Central memory CD8-positive, alpha-beta T cell (primary cell): ENCODE results near the gene MUC5B.

Experiments used
- ATAC-seq: fragments of 150-1000 bp; cut with Tn5 transposase; replicated peaks from 2 replicates; pipeline ENCODE4 v1.10.0; 2022; ENCODE audit warnings: mild to moderate bottlenecking, moderate FRiP score, moderate number of reproducible peaks; ENCODE audit not compliant: poor library complexity, severe bottlenecking; ENCODE audit errors: extremely low read depth
- DNase-seq, 2 donors: peaks; one replicate each; pipeline ENCODE4 v3.0.0; 2021; ENCODE audit warnings: low spot score in 2 of 2
- H3K27ac Mint-ChIP-seq: one replicate; pipeline ENCODE4 v1.8.0; 2022; ENCODE audit warnings: low read depth, mild to moderate bottlenecking, moderate library complexity, mixed read lengths
- H3K27me3 Mint-ChIP-seq: one replicate; pipeline ENCODE4 v1.8.0; 2022; ENCODE audit warnings: mixed read lengths
- H3K36me3 Mint-ChIP-seq: one replicate; pipeline ENCODE4 v1.8.0; 2022; ENCODE audit warnings: mild to moderate bottlenecking, moderate library complexity, mixed read lengths; ENCODE audit not compliant: insufficient read depth
- H3K4me1 Mint-ChIP-seq: one replicate; pipeline ENCODE4 v1.8.0; 2022; ENCODE audit warnings: mixed read lengths
- H3K4me3 Mint-ChIP-seq: one replicate; pipeline ENCODE4 v1.8.0; 2022; ENCODE audit warnings: mild to moderate bottlenecking, moderate library complexity, mixed read lengths
- H3K9me3 Mint-ChIP-seq: one replicate; pipeline ENCODE4 v1.8.0; 2022; ENCODE audit warnings: mixed read lengths

MUC5B gene

DNA sequence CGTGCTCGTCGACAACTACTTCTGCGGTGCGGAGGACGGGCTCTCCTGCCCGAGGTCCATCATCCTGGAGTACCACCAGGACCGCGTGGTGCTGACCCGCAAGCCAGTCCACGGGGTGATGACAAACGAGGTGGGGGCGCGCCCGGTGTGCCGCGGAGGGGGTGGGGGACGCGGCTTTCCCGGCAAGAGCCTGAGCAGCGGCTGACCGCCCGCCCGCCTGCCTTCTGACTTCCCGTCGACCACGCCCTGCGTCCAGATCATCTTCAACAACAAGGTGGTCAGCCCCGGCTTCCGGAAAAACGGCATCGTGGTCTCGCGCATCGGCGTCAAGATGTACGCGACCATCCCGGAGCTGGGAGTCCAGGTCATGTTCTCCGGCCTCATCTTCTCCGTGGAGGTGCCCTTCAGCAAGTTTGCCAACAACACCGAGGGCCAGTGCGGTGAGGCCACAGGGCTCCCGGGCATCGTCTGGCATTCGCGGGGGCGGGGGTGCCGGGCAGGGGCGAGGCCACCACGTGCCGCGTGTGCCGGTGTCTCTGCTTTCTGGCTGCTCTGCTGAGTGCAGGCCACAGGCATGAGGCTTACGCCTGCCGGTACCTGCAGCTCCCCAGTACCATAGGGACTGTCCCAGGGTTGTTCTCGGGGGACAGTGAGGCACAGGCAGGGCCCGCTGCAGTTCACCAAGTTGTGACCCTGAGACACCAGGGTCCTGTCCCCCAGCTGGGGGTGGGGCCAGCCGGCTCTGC is 28.5 kb upstream of the MUC5B start:
- H3K9me3 Mint-ChIP-seq, result no peaks in the 10 kb centered on the region
- H3K27me3 Mint-ChIP-seq, result no peaks in the 10 kb centered on the region
- DNase-seq (no peak), ATAC-seq (no peak)
- H3K36me3 Mint-ChIP-seq, result no peaks in the 10 kb centered on the region
- no peak overlapping the region for H3K4me3 Mint-ChIP-seq
- H3K4me1 Mint-ChIP-seq, result no peaks in the 10 kb centered on the region
- no peak overlapping the region for H3K27ac Mint-ChIP-seq

DNA sequence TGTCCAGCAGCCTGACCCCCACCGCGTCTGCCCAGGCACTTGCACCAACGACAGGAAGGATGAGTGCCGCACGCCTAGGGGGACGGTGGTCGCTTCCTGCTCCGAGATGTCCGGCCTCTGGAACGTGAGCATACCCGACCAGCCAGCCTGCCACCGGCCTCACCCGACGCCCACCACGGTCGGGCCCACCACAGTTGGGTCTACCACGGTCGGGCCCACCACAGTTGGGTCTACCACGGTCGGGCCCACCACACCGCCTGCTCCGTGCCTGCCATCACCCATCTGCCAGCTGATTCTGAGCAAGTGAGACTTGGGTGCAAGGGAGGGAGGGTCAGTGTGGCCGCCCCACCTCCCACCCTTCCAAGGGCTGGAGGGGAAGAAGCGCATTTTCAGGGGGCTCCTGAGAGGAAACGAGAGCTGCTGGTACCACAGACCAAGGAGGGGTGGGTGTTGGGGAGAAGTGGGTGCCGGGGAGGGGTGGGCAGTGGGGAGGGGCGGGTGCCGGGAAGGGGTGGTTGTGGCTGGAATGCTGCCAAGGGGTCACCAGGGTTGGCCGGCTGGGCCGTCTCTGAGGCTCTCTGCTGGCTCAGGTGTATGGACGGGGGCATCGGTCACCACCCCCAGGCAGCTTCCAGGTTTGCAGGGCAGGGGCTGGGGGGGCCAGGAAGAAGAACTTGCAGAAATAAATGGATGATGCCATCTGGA is 27.7 kb upstream of the MUC5B start:
- H3K27ac Mint-ChIP-seq, result no peak overlapping the region
- no peaks in the 10 kb centered on the region for H3K4me1 Mint-ChIP-seq
- H3K27me3 Mint-ChIP-seq, result no peaks in the 10 kb centered on the region
- ATAC-seq, result no peak
- H3K9me3 Mint-ChIP-seq, result no peaks in the 10 kb centered on the region
- no peak overlapping the region for H3K4me3 Mint-ChIP-seq
- no peaks in the 10 kb centered on the region for H3K36me3 Mint-ChIP-seq
- DNase-seq, result no peak

DNA sequence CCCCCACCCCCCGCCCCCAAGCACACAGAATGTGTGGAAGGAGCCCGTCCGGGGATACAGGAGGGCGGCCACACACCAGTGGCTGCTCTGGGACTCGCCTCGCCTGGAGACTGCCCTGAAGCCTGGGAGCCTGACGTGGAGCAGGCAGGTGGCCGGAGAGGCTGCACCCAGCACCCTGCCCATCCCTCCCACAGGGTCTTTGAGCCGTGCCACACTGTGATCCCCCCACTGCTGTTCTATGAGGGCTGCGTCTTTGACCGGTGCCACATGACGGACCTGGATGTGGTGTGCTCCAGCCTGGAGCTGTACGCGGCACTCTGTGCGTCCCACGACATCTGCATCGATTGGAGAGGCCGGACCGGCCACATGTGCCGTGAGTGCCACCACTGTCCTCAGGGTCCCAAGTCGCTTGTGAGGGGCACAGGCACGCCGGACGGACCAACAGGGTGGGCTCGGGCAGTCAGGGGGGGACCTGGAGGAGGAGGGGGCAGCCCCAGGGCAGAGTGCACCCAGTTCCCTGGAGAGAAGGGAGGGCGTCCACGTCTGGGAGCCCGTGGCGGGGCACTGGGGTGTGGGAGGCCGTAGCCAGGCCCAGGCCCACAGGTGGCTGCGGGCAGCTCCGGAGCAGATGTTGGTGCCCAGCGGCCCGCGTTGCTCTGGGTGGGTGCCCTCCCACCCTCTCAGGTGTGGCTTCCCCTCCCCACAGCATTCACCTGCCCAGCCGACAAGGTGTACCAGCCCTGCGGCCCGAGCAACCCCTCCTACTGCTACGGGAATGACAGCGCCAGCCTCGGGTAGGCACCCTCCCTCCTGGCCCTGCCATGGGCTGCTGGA is 27.0 kb upstream of the MUC5B start:
- Mint-ChIP-seq H3K4me3 (no peak overlapping the region), H3K36me3 (no peaks in the 10 kb centered on the region), H3K27ac (no peak overlapping the region), H3K9me3 (no peaks in the 10 kb centered on the region), H3K27me3 (no peaks in the 10 kb centered on the region), H3K4me1 (no peaks in the 10 kb centered on the region)
- no peak for ATAC-seq
- DNase-seq, result no peak

DNA sequence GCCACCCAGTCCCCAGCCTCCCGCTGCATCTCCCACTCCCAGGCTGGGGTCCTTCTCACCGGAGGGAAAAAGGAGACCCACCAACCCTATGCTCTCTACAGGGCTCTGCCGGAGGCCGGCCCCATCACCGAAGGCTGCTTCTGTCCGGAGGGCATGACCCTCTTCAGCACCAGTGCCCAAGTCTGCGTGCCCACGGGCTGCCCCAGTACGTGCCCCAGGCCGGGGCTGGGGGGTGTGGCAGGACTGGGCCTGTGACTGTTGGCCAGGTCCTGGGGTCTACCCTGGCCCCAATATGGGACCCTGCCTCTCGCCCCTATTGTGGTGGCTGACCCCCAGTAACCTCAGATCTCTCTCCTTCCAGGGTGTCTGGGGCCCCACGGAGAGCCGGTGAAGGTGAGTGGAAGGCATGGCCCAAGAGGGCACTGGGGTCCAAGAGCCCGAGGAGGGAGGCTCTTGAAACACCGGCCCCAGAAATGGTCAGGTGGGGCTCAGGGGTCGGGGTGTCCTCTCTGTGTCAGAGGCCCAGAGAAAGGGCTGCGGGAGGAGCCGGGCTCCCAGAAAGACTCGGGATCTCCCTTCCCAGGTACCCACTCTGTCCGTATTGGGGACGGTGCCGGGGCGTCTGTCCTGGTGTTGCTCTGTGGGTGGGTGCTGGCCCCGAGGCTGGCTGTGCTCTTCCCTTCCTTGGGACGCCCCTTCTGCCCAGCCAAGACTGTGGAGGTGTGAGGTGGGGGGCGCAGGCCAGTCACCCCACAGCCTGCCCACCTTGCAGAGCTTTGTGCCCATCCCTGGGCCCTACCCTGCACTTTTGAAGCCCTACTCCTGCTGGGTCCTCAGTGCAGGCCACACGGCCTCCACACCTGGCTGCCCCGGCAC is 26.1 kb upstream of the MUC5B start:
- Mint-ChIP-seq H3K4me1 (no peaks in the 10 kb centered on the region), H3K9me3 (no peaks in the 10 kb centered on the region), H3K27me3 (no peaks in the 10 kb centered on the region), H3K36me3 (no peaks in the 10 kb centered on the region), H3K4me3 (no peak overlapping the region), H3K27ac (no peak overlapping the region)
- DNase-seq (no peak), ATAC-seq (no peak)

DNA sequence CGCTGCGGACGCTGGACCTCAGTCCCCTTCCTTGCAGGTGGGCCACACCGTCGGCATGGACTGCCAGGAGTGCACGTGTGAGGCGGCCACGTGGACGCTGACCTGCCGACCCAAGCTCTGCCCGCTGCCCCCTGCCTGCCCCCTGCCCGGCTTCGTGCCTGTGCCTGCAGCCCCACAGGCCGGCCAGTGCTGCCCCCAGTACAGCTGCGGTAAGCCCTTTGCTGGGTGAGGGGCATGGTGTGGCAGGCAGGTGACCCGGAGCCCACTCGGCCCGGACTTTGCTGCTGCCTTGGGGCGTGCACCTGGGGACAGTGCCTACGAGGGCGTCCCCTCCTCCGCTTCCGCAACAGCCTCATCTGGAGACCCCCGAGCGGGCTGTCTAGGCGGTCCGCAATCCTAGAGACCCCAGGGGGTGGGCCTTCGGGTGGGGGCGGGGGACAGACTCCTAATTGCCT is 25.4 kb upstream of the MUC5B start:
- H3K9me3 Mint-ChIP-seq, result no peaks in the 10 kb centered on the region
- no peaks in the 10 kb centered on the region for H3K36me3 Mint-ChIP-seq
- no peak overlapping the region for H3K4me3 Mint-ChIP-seq
- ATAC-seq, result no peak
- H3K27me3 Mint-ChIP-seq, result no peaks in the 10 kb centered on the region
- H3K27ac Mint-ChIP-seq, result no peak overlapping the region
- no peaks in the 10 kb centered on the region for H3K4me1 Mint-ChIP-seq
- no peak for DNase-seq

DNA sequence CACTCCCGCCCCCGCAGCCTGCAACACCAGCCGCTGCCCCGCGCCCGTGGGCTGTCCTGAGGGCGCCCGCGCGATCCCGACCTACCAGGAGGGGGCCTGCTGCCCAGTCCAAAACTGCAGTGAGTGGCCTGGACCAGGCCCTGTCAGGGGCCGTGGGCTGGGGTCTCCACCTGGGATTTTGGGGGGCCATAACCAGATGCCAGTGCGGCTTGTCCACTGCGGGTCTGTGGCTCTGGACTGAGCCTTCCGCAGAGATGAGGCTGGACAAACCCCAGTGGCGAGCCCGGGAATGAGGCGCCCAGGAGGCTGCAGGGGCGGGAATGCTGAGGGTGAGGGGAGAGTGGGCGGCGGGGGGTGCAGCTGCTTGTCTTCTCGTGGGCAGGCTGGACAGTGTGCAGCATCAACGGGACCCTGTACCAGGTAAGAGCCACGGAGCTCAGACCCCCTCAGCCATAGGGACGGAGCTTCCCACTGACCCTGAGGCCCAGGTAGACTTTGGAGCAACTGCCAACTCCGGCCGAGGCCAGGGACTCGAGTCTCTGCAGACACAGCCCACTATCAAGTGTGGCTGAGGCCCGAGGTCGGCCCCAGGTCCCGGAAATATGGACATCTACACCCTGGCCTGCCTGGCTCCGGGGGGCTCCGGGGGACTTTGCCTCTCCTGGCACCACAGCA is 24.8 kb upstream of the MUC5B start:
- Mint-ChIP-seq H3K27me3 (no peaks in the 10 kb centered on the region), H3K4me3 (no peak overlapping the region), H3K27ac (no peak overlapping the region), H3K36me3 (no peaks in the 10 kb centered on the region), H3K9me3 (no peaks in the 10 kb centered on the region), H3K4me1 (no peaks in the 10 kb centered on the region)
- DNase-seq (no peak), ATAC-seq (no peak)

DNA sequence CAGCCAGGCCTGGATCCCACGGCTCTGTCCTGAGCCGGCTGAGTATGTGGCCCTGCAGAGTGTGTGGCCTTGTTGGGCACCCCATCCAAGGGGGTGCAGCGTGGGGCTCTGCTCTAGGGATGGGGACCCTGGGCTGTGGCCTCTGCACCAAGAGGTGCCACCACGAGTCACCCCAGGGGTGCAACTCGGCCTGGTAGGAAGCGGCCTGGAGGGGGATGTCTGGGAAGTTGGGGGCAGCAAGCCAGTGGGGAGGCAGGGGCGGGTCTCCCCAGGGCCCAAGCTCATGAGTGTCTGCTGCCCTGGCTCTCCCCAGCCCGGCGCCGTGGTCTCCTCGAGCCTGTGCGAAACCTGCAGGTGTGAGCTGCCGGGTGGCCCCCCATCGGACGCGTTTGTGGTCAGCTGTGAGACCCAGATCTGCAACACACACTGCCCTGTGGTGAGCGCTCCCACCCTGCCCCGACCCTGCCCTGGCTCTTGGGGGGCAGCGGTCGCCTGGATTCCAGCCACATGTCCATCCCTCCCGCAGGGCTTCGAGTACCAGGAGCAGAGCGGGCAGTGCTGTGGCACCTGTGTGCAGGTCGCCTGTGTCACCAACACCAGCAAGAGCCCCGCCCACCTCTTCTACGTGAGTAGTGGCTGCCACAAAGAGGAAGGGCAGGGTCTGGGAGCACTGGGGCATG is 24.2 kb upstream of the MUC5B start:
- Mint-ChIP-seq H3K36me3 (no peaks in the 10 kb centered on the region), H3K27me3 (no peaks in the 10 kb centered on the region), H3K27ac (no peak overlapping the region), H3K4me3 (no peak overlapping the region), H3K4me1 (no peaks in the 10 kb centered on the region), H3K9me3 (no peaks in the 10 kb centered on the region)
- no peak for DNase-seq
- no peak for ATAC-seq

DNA sequence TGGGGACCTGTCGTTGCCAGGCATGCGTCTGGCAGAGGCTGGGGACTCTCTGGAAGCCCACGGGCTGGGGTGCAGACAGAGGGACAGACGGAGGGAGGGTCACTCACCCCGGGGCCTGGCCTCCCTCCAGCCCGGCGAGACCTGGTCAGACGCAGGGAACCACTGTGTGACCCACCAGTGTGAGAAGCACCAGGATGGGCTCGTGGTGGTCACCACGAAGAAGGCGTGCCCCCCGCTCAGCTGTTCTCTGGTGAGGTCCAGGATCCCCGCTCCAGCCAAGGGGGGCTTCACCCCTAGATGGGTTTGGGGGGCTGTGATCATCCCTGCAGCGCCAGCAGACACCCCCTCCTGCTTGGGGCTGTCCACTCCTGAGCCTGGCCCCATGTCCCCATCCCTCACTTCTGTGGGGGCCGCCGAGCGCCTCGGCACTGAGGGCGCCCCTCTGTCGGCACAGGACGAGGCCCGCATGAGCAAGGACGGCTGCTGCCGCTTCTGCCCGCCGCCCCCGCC is 23.6 kb upstream of the MUC5B start:
- no peak for ATAC-seq
- Mint-ChIP-seq H3K4me1 (no peaks in the 10 kb centered on the region), H3K27ac (no peak overlapping the region), H3K27me3 (no peaks in the 10 kb centered on the region), H3K9me3 (no peaks in the 10 kb centered on the region), H3K4me3 (no peak overlapping the region), H3K36me3 (no peaks in the 10 kb centered on the region)
- DNase-seq, result no peak

DNA sequence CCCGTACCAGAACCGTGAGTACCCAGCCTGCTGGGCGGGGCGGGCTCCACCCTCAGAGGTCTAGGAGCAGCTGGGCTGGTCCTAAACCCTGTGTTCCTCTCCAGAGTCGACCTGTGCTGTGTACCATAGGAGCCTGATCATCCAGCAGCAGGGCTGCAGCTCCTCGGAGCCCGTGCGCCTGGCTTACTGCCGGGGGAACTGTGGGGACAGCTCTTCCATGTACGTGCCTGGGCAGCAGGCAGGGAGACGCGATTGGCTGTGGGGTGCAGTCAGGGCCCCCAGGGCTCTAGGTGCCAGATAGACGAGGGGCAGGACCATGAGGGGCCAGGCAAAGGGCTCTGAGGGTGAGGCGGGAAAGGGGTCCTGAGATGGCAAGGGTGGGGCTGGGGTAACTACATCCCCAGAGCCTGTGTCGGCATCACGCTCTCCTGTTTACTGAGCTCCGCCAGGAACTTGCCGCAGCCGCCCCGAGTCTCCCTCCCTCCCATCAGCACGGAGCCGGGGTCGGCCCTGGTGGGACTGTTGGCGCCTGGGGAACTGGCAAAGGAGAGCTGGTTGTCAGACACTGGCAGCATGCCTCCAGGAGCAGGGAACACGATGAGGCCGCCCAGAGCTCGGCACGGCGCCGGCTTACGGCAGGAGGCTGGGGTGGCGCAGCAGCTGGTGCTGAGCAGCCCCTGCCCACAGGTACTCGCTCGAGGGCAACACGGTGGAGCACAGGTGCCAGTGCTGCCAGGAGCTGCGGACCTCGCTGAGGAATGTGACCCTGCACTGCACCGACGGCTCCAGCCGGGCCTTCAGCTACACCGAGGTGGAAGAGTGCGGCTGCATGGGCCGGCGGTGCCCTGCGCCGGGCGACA is 22.9 kb upstream of the MUC5B start:
- Mint-ChIP-seq H3K9me3 (no peaks in the 10 kb centered on the region), H3K36me3 (no peaks in the 10 kb centered on the region), H3K27ac (no peak overlapping the region), H3K27me3 (no peaks in the 10 kb centered on the region), H3K4me1 (no peaks in the 10 kb centered on the region), H3K4me3 (no peak overlapping the region)
- ATAC-seq (no peak), DNase-seq (no peak)

DNA sequence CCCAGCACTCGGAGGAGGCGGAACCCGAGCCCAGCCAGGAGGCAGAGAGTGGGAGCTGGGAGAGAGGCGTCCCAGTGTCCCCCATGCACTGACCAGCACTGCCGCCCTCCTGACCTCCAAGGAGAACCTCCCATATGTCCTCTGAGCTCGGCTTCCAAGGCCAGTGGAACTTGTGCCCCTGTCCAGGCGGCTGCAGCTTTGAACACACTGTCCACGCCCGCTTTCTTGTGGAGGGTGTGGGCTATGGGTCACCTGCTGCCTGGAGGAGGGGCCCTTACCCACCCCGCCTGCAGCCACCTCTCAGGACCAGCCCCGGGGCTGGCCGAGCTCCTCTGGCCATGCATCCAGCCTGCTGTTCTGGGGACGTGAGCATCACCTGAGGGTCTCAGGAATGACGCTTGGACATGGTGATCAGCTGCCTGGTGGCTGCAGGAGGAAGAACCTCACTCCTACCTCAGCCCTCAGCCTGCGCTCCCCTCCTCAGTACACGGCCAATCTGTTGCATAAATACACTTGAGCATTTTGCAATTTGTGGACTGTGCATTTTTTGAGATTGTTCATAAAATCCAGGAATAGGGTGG is 22.2 kb upstream of the MUC5B start:
- H3K4me1 Mint-ChIP-seq, result no peaks in the 10 kb centered on the region
- ATAC-seq (no peak), DNase-seq (no peak)
- no peaks in the 10 kb centered on the region for H3K9me3 Mint-ChIP-seq
- H3K36me3 Mint-ChIP-seq, result peaks cover under 1% of the 10 kb centered on the region
- no peak overlapping the region for H3K4me3 Mint-ChIP-seq
- no peak overlapping the region for H3K27ac Mint-ChIP-seq
- no peaks in the 10 kb centered on the region for H3K27me3 Mint-ChIP-seq
